ENCODE measurements around the gene FOXN3. TPM values are rescaled to one million over a fixed set of nuclear protein-coding genes. Genes with fewer than 3 reads are reported as not detected.

FOXN3 gene
- total RNA-seq, 2 donors from 2014 or later: 141 to 150 TPM

DNA sequence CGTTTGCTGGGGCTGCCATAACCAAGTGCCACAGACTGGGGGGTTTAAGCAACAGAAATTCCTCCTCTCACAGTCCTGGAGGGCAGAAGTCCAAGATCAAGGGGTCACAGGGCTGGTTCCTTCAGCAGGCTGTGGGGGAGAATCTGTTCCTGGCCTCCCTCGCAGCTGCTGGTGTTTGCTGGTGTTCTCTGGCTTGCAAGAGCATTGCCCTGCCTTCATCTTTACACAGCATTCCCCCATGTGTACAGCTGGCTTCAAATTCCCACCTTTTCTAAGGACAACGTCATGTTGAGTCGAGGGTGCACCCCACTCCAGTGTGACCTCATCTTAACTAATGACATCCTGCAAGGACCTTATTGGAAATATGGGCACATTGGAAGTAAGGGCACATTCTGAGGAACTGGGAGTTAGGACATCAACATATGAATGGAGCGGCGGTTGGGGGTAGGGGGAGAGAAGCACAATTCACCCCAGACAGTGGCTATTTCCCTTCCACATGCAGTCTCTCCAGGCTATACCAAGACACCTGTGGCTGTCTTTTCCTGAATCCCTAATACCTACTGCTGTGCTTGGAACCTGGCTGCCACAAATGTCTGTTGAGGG lies 123.6 kb downstream of the FOXN3 start:
- DNase-seq (ENCODE audit: low spot score): no peak
- ATAC-seq (ENCODE audit: insufficient number of reproducible peaks, low FRiP score, low read depth): no peak
- TF ChIP-seq, protein P1, sequence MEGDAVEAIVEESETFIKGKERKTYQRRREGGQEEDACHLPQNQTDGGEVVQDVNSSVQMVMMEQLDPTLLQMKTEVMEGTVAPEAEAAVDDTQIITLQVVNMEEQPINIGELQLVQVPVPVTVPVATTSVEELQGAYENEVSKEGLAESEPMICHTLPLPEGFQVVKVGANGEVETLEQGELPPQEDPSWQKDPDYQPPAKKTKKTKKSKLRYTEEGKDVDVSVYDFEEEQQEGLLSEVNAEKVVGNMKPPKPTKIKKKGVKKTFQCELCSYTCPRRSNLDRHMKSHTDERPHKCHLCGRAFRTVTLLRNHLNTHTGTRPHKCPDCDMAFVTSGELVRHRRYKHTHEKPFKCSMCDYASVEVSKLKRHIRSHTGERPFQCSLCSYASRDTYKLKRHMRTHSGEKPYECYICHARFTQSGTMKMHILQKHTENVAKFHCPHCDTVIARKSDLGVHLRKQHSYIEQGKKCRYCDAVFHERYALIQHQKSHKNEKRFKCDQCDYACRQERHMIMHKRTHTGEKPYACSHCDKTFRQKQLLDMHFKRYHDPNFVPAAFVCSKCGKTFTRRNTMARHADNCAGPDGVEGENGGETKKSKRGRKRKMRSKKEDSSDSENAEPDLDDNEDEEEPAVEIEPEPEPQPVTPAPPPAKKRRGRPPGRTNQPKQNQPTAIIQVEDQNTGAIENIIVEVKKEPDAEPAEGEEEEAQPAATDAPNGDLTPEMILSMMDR (IDR thresholded peaks at IDR 0.05): no peak
- Histone ChIP-seq H3K36me3 (no peaks in the 10 kb centered on the region), H3K4me3 (no peak overlapping the region), H3K4me1 (ENCODE audit: control insufficient read depth in 1 of 2, low read depth in 2 of 2) (peaks cover 13 to 44% of the 10 kb centered on the region in 2 donors), H3K27me3 (replicated peaks; ENCODE audit: insufficient read depth) (no peaks in the 10 kb centered on the region), H3K9me3 (no peaks in the 10 kb centered on the region), H3K27ac (no peak overlapping the region)

DNA sequence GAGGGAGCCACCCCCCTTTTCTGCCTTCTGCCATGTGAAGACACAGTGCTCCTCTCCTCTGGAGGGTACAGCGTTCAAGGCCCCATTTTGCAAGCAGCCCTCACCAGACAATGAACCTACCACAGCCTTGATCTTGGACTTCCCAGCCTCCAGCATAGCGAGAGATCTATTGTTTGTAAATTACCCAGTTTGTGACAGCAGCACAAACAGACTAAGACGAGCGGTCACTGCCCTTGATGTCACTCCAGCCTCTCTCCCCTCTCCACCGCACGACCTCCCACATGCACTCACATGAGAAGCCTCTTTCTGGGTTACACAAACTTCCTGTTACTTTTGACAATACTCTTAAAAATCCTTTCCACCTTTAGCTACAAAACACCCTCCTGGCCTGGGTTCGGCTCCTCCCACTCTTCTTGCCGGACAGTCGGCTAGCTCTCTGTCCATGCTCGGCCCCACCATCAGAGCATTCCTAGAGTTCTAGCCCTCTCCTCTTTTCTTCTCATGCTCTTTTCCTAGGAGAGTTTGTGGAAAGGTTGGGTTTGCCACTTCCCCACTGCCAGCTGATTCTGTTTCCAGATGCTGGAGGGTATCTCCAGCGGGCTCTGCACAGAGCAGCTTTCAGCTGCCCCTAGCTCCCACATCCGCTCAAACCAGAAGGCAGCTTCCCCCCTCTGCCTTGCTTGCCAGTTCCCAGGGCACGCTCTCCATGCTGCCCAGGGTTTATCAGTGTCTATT lies 124.3 kb downstream of the FOXN3 start:
- Histone ChIP-seq H3K9me3 (no peaks in the 10 kb centered on the region), H3K27ac (no peak overlapping the region), H3K4me1 (ENCODE audit: control insufficient read depth in 1 of 2, low read depth in 2 of 2) (peaks cover 16 to 44% of the 10 kb centered on the region in 2 donors), H3K27me3 (replicated peaks; ENCODE audit: insufficient read depth) (no peaks in the 10 kb centered on the region), H3K4me3 (no peak overlapping the region), H3K36me3 (no peaks in the 10 kb centered on the region)
- DNase-seq (ENCODE audit: low spot score): no peak
- TF ChIP-seq, protein P1 (IDR thresholded peaks at IDR 0.05): no peak
- no peak for ATAC-seq (ENCODE audit: insufficient number of reproducible peaks, low FRiP score, low read depth)

DNA sequence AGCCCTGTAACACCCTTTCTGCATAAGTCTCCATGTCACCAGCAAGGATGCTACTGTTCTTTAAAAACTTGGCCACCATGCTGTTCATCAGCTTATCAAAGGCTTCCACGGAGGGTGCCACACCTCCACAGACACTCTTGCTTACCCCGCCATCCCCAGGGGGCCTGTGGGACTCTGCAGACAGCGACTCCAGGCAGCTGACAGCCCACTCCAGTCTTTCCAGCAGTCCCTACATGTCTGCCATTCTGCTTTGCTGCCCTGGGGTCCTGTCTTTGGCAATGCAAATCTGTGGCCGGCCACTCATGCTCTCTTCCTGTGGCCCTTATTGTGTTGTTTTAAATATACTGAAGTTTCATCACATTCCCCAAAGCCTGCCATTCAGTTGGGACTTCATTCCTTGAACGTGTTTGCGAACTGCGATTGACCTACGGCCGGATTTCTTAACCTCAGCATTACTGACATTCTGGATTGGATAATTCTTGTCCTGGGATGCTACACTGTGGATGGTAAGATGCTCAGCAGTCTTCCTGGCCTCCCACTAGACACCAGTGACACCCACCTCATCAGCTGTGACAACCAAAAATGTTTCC lies 125.6 kb downstream of the FOXN3 start:
- DNase-seq (ENCODE audit: low spot score) (no peak), ATAC-seq (ENCODE audit: insufficient number of reproducible peaks, low FRiP score, low read depth) (no peak)
- TF ChIP-seq, protein P1 (IDR thresholded peaks at IDR 0.05): no peak
- H3K4me1 ChIP-seq (ENCODE audit: control insufficient read depth in 1 of 2, low read depth in 2 of 2): peaks cover 17 to 44% of the 10 kb centered on the region in 2 donors
- H3K4me3 ChIP-seq: no peak overlapping the region
- no peak overlapping the region for H3K27ac ChIP-seq
- H3K9me3 ChIP-seq: no peaks in the 10 kb centered on the region
- no peaks in the 10 kb centered on the region for H3K36me3 ChIP-seq
- no peaks in the 10 kb centered on the region for H3K27me3 ChIP-seq (replicated peaks; ENCODE audit: insufficient read depth)

DNA sequence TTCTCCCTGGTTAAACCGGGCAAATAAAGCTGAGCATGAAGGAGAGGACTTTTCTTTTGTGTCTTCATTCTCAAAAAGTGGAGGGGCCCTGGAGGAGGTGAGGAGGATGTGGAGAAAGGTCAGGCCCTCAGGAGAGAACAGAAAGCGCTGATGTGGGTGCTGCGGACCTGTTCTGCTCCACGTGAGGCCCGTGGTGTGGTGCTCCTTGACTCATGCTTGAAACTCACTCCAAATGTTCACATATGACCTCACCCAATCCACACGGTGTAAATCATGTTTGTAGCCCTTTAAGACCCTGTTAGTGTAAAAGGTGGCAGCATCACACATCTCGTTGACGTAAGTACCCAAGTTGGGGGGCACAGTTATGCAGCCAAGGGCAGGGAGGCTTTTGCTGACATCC lies 126.2 kb downstream of the FOXN3 start:
- ATAC-seq (ENCODE audit: insufficient number of reproducible peaks, low FRiP score, low read depth) (no peak), DNase-seq (ENCODE audit: low spot score) (no peak)
- H3K9me3 ChIP-seq: no peaks in the 10 kb centered on the region
- TF ChIP-seq, protein P1 (IDR thresholded peaks at IDR 0.05): no peak
- peaks cover 17 to 44% of the 10 kb centered on the region in 2 donors for H3K4me1 ChIP-seq (ENCODE audit: control insufficient read depth in 1 of 2, low read depth in 2 of 2)
- H3K27ac ChIP-seq: no peak overlapping the region
- no peaks in the 10 kb centered on the region for H3K27me3 ChIP-seq (replicated peaks; ENCODE audit: insufficient read depth)
- H3K36me3 ChIP-seq: no peaks in the 10 kb centered on the region
- no peak overlapping the region for H3K4me3 ChIP-seq

- Histone ChIP-seq H3K36me3 (no peaks in the 10 kb centered on the region), H3K27ac (no peak overlapping the region), H3K27me3 (replicated peaks; ENCODE audit: insufficient read depth) (no peaks in the 10 kb centered on the region), H3K9me3 (no peaks in the 10 kb centered on the region), H3K4me1 (ENCODE audit: control insufficient read depth in 1 of 2, low read depth in 2 of 2) (peaks cover 20 to 44% of the 10 kb centered on the region in 2 donors), H3K4me3 (no peak overlapping the region)
- no peak for ATAC-seq (ENCODE audit: insufficient number of reproducible peaks, low FRiP score, low read depth)
- no peak for DNase-seq (ENCODE audit: low spot score)
- TF ChIP-seq, protein P1 (IDR thresholded peaks at IDR 0.05): no peak
Observed at GRCh38 chr14:89289477-89289876, 127.6 kb downstream of the FOXN3 start.
